CD4-positive, CD25-positive, alpha-beta regulatory T cell (primary cell): ENCODE measurements around the gene GRM5. TPM values are rescaled to one million over a fixed set of nuclear protein-coding genes. Genes with fewer than 3 reads are reported as not detected.

ENCODE experiments used
- ATAC-seq, 2 donors: fragments of 150-1000 bp; cut with Tn5 transposase; one replicate each; pipeline ENCODE4 v1.10.0; 2021; ENCODE audit warnings: low read depth in 2 of 2, moderate number of reproducible peaks in 2 of 2, moderate library complexity in 1 of 2
- DNase-seq, 3 donors: peaks; one replicate each; pipeline versions ENCODE4 v3.0.0 to v3.0.0-alpha.2; 2012 to 2022; ENCODE audit warnings: mixed read lengths in 1 of 3
- H3K27ac ChIP-seq: one replicate; pipeline ENCODE4 v1.7.0; 2013; ENCODE audit warnings: mild to moderate bottlenecking, low read length; ENCODE audit not compliant: insufficient read depth, poor library complexity, severe bottlenecking
- H3K27me3 ChIP-seq: one replicate; pipeline ENCODE4 v1.7.0; 2013; ENCODE audit warnings: low read length; ENCODE audit not compliant: control insufficient read depth, insufficient read depth
- H3K36me3 ChIP-seq: one replicate; pipeline ENCODE4 v1.7.0; 2013; ENCODE audit warnings: mild to moderate bottlenecking, low read length, moderate library complexity; ENCODE audit not compliant: control insufficient read depth, insufficient read depth
- H3K4me1 ChIP-seq: 2 replicates; pipeline ENCODE4 v1.7.0; 2013; ENCODE audit warnings: mild to moderate bottlenecking, low read length; ENCODE audit not compliant: insufficient read depth, control insufficient read depth, poor library complexity, severe bottlenecking
- H3K4me3 ChIP-seq: one replicate; pipeline ENCODE4 v1.7.0; 2013; ENCODE audit warnings: low read depth, mild to moderate bottlenecking, low read length, moderate library complexity
- H3K9me3 ChIP-seq, 2 experiments: 1 replicate in 1 of 2; 2 replicates in 1 of 2; pipeline ENCODE4 v1.7.0; 2013; ENCODE audit warnings: low read length in 2 of 2, mild to moderate bottlenecking in 1 of 2, moderate library complexity in 1 of 2; ENCODE audit not compliant: control insufficient read depth in 2 of 2
- H3K27ac Mint-ChIP-seq, 3 donors: one replicate each; pipeline ENCODE4 v1.8.0; 2020 to 2022; ENCODE audit warnings: mild to moderate bottlenecking in 3 of 3, mixed read lengths in 3 of 3, moderate library complexity in 2 of 3
- H3K27me3 Mint-ChIP-seq: one replicate; pipeline ENCODE4 v1.8.0; 2022; ENCODE audit warnings: mild to moderate bottlenecking, mixed read lengths
- H3K36me3 Mint-ChIP-seq: one replicate; pipeline ENCODE4 v1.8.0; 2020; ENCODE audit warnings: mixed read lengths
- H3K4me1 Mint-ChIP-seq, 4 donors: one replicate each; pipeline ENCODE4 v1.8.0; 2020 to 2022; ENCODE audit warnings: mixed read lengths in 4 of 4, mild to moderate bottlenecking in 1 of 4
- H3K4me3 Mint-ChIP-seq, 4 donors: one replicate each; pipeline ENCODE4 v1.8.0; 2020 to 2022; ENCODE audit warnings: mild to moderate bottlenecking in 4 of 4, mixed read lengths in 4 of 4, moderate library complexity in 3 of 4
- H3K9me3 Mint-ChIP-seq, 7 donors: one replicate each; pipeline ENCODE4 v1.8.0; 2020 to 2022; ENCODE audit warnings: mixed read lengths in 7 of 7, mild to moderate bottlenecking in 3 of 7, moderate library complexity in 2 of 7
- polyA plus RNA-seq, 4 donors: library from polyadenylated mRNA; unstranded; fragments of 300-500 nt; fragmentation: Illumina TruSeq; gene quantifications; one replicate each; pipeline ENCODE4 v1.2.3, GENCODE V29; 2021
- total RNA-seq: library from RNA; stranded (reverse); gene quantifications from one replicate; pipeline ENCODE4 v1.2.3, GENCODE V29; 2022

GRM5 gene
- total and polyA plus RNA-seq, 5 donors from 2014 or later: not detected

DNA sequence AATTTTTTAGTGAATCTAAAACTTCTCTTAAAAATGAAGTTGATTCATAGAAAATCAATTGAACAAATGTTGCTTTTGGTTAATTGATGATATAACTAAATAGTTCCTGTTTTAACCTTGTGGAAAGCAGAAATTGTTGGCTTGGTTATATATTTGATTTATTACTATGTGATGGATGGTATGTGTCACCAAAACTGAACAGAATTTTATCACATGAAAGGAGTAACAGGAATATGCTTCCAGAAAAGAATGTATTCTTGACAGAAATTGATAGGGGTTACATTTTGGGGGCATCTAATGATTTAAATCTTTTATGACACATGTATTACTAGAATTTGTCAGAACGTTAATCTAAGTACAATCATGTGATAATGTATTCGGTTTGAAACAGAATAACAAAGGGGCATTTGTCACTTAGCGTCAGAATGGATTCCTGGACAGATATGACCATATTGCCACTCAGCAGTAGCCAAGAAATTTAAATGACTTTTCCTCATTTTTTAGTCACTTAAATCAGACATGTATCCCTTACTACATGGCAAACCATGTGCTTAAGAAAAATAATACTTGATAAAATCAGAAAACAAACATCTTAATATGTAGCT is 295.2 kb downstream of the GRM5 start:
- Histone ChIP-seq H3K36me3 (no peaks in the 10 kb centered on the region), H3K27me3 (no peaks in the 10 kb centered on the region), H3K27ac (no peak overlapping the region), H3K4me3 (no peak overlapping the region), H3K9me3 (no peaks in the 10 kb centered on the region), H3K4me1 (no peaks in the 10 kb centered on the region)
- no peak overlapping the region for H3K4me3 Mint-ChIP-seq
- no peaks in the 10 kb centered on the region for H3K4me1 Mint-ChIP-seq
- DNase-seq: no peak
- no peaks in the 10 kb centered on the region for H3K36me3 Mint-ChIP-seq
- H3K9me3 Mint-ChIP-seq: peaks cover 0 to 4% (median 0%) of the 10 kb centered on the region in 7 donors
- H3K27ac Mint-ChIP-seq: no peak overlapping the region
- no peak for ATAC-seq
- no peaks in the 10 kb centered on the region for H3K27me3 Mint-ChIP-seq

DNA sequence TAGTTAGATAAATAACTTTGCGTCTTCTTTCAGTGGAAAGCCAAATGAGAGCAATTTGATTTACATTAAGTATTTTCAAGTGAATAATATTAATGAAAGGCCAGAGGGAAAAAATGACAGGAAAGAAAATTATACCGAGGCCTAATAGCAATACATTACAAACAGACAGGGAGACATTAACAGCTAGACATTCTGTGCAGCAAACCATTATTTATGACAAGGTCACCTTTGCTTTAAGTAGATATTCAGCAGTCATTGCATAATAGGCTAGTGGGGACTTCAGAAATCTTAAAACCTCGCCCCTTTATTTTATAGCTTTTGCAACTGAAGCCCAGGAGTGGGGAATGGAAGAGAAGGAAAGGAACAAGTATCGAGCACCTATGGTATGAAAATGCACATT is 321.6 kb downstream of the GRM5 start:
- ATAC-seq: no peak

DNA sequence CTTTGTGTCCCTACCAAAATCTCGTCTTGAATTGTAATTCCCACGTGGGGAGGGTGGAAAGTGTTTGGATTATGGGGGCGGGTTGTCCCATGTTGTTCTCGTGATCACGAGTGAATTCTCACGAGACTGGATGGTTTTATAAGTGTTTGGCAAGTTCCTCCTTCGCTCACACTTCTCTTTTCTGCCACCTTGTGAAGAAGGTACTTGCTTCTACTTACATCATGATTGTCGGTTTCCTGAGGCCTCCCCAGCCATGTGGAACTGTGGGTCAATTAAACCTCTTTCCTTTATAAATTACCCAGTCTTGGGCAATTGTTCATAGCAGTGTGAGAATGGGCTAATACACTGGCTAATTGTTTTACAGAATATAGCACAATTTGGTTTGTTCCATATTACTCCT is 326.3 kb downstream of the GRM5 start:
- Mint-ChIP-seq H3K27ac (no peak overlapping the region), H3K27me3 (no peaks in the 10 kb centered on the region), H3K36me3 (no peaks in the 10 kb centered on the region), H3K9me3 (peaks cover 0 to 2% (median 0%) of the 10 kb centered on the region in 7 donors), H3K4me3 (no peak overlapping the region), H3K4me1 (no peaks in the 10 kb centered on the region)
- Histone ChIP-seq H3K27ac (no peak overlapping the region), H3K9me3 (no peaks in the 10 kb centered on the region), H3K36me3 (no peaks in the 10 kb centered on the region), H3K4me3 (no peak overlapping the region), H3K27me3 (no peaks in the 10 kb centered on the region), H3K4me1 (no peaks in the 10 kb centered on the region)
- DNase-seq: no peak
- ATAC-seq: no peak

More for the DNA sequence above, 321.6 kb downstream of the GRM5 start:
- Mint-ChIP-seq H3K27me3 (no peaks in the 10 kb centered on the region), H3K27ac (no peak overlapping the region), H3K9me3 (peaks cover 0 to 1% (median 0%) of the 10 kb centered on the region in 7 donors), H3K4me1 (no peaks in the 10 kb centered on the region), H3K4me3 (no peak overlapping the region), H3K36me3 (no peaks in the 10 kb centered on the region)
- DNase-seq: no peak
- Histone ChIP-seq H3K27ac (no peak overlapping the region), H3K27me3 (no peaks in the 10 kb centered on the region), H3K4me3 (no peak overlapping the region), H3K36me3 (no peaks in the 10 kb centered on the region), H3K4me1 (no peaks in the 10 kb centered on the region), H3K9me3 (no peaks in the 10 kb centered on the region)

DNA sequence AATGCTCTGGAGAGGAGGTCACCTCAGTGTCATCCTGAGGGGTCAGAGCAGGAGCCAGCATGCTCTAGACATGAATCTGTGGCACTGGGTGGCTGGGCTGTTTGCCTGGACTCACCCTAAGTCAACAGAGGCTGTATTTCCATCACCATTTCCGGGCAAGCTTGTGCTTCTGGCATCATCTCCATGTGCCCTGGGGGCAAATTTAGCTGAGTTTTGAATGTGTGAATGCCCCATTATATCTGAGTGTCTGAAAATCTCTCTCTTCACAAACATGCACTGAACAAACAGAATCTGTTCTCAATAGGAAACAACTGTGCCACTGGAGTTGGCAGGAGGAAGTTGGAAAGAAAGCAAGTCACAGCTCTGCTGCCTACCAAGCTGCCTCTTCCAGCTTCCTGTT is 356.2 kb downstream of the GRM5 start:
- peaks cover 0 to under 1% (median 0%) of the 10 kb centered on the region in 7 donors for H3K9me3 Mint-ChIP-seq
- ATAC-seq (no peak), DNase-seq (no peak)
- no peaks in the 10 kb centered on the region for H3K27me3 ChIP-seq
- H3K27ac Mint-ChIP-seq: no peak overlapping the region
- H3K4me1 Mint-ChIP-seq: no peaks in the 10 kb centered on the region
- H3K4me1 ChIP-seq: no peaks in the 10 kb centered on the region
- no peak overlapping the region for H3K27ac ChIP-seq
- H3K4me3 ChIP-seq: no peak overlapping the region
- H3K27me3 Mint-ChIP-seq: no peaks in the 10 kb centered on the region
- H3K36me3 ChIP-seq: no peaks in the 10 kb centered on the region
- H3K36me3 Mint-ChIP-seq: no peaks in the 10 kb centered on the region
- H3K4me3 Mint-ChIP-seq: no peak overlapping the region
- no peaks in the 10 kb centered on the region for H3K9me3 ChIP-seq

DNA sequence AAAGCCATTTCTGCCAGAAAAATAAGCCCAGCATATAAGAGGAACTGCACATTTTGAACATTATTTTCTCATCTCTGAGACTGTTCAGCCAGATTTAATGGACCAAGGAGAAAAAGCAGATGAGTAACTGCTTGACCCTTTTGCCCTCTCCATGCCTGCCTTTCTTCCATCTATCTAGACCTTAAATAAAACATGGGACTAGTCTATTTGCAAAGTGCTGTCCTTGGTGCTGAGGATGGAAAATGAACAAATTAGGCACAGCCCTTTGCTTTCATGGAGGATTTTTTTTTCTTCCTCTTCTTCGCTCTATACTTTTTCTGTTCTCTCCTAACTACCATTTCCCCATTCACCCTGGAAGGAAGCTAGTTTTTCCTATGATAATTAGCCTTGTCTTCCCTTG is 361.3 kb downstream of the GRM5 start:
- H3K4me1 ChIP-seq: no peaks in the 10 kb centered on the region
- Mint-ChIP-seq H3K27me3 (no peaks in the 10 kb centered on the region), H3K9me3 (peaks cover 0 to 2% (median 0%) of the 10 kb centered on the region in 7 donors), H3K27ac (no peak overlapping the region), H3K4me3 (no peak overlapping the region), H3K4me1 (no peaks in the 10 kb centered on the region), H3K36me3 (no peaks in the 10 kb centered on the region)
- H3K36me3 ChIP-seq: no peaks in the 10 kb centered on the region
- H3K27me3 ChIP-seq: no peaks in the 10 kb centered on the region
- no peak overlapping the region for H3K4me3 ChIP-seq
- ATAC-seq (no peak), DNase-seq (no peak)
- H3K27ac ChIP-seq: no peak overlapping the region
- no peaks in the 10 kb centered on the region for H3K9me3 ChIP-seq

DNA sequence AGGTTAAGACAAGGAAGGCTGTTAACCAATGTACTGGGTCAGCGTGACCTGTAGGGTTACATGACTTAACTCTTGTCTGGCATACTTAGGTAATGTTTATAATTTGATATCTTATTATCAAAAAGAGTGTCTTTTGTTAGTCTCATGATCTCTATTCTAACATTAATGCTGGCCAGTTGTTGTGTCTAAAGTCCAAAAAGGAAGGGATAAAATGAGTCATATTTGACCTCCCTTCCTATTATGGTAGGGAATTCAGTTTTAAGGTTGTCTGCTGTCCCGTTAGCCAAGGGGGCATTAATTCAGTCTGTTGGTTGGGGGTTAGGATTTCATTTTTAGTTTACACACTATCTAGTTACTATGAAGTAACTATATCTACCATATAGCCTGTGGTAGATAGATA is 364.0 kb downstream of the GRM5 start:
- Histone ChIP-seq H3K27me3 (no peaks in the 10 kb centered on the region), H3K9me3 (no peaks in the 10 kb centered on the region), H3K4me1 (no peaks in the 10 kb centered on the region), H3K4me3 (no peak overlapping the region), H3K36me3 (no peaks in the 10 kb centered on the region), H3K27ac (no peak overlapping the region)
- no peak for DNase-seq
- H3K27me3 Mint-ChIP-seq: no peaks in the 10 kb centered on the region
- peaks cover 0 to 5% (median 0%) of the 10 kb centered on the region in 7 donors for H3K9me3 Mint-ChIP-seq
- no peak overlapping the region for H3K4me3 Mint-ChIP-seq
- no peaks in the 10 kb centered on the region for H3K4me1 Mint-ChIP-seq
- no peak for ATAC-seq
- no peaks in the 10 kb centered on the region for H3K36me3 Mint-ChIP-seq
- no peak overlapping the region for H3K27ac Mint-ChIP-seq

DNA sequence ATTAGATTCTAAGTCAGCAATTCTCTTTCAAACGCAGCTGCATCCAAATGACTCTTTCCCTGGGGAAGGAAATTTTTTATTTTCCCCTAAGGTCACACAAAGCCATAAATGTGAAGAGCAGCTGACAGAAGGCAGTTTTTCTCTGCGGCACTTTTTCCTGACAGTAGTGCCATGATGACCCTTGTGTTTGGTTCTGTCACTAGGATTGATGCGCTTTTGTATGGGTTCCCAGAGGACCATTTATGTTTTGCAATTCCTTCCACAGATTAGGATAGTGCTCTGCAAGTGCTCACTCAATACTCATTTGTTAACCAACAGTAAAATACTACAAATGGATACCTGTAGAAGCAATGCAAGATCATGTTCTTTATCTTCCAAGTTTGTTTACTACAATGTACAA is 368.6 kb downstream of the GRM5 start:
- no peaks in the 10 kb centered on the region for H3K4me1 ChIP-seq
- Mint-ChIP-seq H3K27ac (no peak overlapping the region), H3K36me3 (no peaks in the 10 kb centered on the region), H3K4me1 (no peaks in the 10 kb centered on the region), H3K4me3 (no peak overlapping the region), H3K27me3 (no peaks in the 10 kb centered on the region), H3K9me3 (peaks cover 0 to 3% (median 0%) of the 10 kb centered on the region in 7 donors)
- H3K27me3 ChIP-seq: no peaks in the 10 kb centered on the region
- no peaks in the 10 kb centered on the region for H3K36me3 ChIP-seq
- DNase-seq (no peak), ATAC-seq (no peak)
- no peak overlapping the region for H3K27ac ChIP-seq
- H3K4me3 ChIP-seq: no peak overlapping the region
- H3K9me3 ChIP-seq: no peaks in the 10 kb centered on the region

DNA sequence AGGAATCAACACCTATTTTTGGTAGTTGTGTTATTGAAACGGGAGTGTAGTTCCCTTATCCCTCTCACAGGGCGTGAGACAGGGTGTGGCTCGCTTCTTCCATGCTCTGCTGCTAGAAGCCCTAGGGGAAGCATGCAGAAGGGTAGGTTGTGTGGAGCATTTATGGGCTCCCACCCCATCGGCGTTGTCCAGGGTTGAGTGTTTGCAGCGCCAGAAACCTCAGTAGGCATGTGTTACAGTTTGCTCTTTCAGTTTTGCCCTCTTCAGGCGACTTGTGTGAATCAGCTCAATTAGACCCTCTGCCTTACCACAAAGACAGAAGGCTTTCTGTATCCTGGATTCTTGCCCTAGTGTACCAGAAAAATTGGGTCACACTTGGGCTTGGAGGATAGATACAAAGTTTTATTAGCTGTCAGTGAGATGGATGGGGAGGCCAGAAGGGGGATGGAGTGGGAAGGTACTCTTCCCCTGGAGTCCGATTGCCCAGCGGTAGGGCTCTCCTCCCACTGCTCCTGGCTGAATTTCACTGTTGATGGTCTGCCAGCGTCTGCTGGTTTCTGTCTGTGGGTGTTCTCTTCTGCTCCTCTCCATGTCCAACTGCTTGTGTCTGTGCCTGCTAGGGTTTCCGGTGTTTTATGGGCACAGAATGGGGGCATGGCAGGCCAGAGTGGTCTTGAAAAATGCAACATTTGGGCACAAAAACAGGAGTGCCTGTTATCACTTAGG is 369.9 kb downstream of the GRM5 start:
- Mint-ChIP-seq H3K9me3 (peaks cover 0 to 3% (median 0%) of the 10 kb centered on the region in 7 donors), H3K27ac (no peak overlapping the region), H3K4me1 (no peaks in the 10 kb centered on the region), H3K4me3 (no peak overlapping the region), H3K36me3 (no peaks in the 10 kb centered on the region), H3K27me3 (no peaks in the 10 kb centered on the region)
- no peak for ATAC-seq
- Histone ChIP-seq H3K4me3 (no peak overlapping the region), H3K36me3 (no peaks in the 10 kb centered on the region), H3K9me3 (no peaks in the 10 kb centered on the region), H3K27me3 (no peaks in the 10 kb centered on the region), H3K27ac (no peak overlapping the region), H3K4me1 (no peaks in the 10 kb centered on the region)
- DNase-seq: no peak
